22Rv1 (cell line): Measurements from ENCODE around the gene ATG7.

Experiments used
- H3K27ac ChIP-seq: fragments of 450-650 bp; 2 replicates; pipeline ENCODE4 v1.5.1; 2017
- ZFX ChIP-seq: fragments of 450-650 bp; IDR thresholded peaks from 2 replicates; pipeline ENCODE4 v1.6.1; 2017; ENCODE audit warnings: antibody characterized with exemption, borderline replicate concordance
- TF ChIP-seq, protein P1 (sequence below): fragments of 450-650 bp; IDR thresholded peaks from 2 replicates; pipeline ENCODE4 v1.5.1; 2017; ENCODE audit warnings: mild to moderate bottlenecking

The ATG7 gene

DNA sequence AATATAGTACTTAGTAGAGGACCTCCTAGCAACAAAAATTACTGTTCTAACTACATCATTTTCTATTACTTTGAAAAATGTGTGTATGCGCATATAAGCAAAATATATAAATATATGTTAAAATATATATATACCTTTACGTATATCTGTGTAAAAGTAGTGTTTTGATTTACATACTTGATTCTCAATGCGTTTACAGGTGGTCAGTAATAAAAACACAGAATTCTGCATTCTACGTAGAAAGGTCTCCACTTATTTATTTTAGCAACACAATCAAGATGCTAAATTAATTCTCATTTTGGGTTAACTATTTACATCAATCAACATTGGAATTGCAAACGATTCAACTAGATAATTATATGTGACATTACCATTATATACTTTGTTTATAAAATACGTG, 158.0 kb downstream of the ATG7 start:
- no peak overlapping the region for H3K27ac ChIP-seq

DNA sequence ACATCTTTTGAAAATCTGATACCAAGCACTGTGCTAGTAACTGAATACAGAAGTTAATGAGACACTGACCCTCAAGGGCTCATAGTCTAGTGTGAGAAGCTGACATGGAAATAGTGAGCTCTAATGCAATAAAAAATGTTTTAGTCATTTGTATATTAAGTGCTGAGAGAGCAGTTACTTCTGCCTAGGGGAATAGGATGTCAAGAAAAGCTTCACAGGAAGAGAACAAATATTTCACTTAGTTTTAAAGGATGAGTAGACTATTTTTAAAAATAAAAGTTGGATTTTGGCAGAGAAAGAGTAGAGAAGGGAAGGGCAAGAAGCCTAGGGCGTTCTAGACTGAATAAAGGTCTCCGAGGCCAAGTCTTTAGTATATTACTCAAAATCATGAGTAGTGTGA, 158.4 kb downstream of the ATG7 start:
- no peak for TF ChIP-seq ZFX
- TF ChIP-seq, protein P1, sequence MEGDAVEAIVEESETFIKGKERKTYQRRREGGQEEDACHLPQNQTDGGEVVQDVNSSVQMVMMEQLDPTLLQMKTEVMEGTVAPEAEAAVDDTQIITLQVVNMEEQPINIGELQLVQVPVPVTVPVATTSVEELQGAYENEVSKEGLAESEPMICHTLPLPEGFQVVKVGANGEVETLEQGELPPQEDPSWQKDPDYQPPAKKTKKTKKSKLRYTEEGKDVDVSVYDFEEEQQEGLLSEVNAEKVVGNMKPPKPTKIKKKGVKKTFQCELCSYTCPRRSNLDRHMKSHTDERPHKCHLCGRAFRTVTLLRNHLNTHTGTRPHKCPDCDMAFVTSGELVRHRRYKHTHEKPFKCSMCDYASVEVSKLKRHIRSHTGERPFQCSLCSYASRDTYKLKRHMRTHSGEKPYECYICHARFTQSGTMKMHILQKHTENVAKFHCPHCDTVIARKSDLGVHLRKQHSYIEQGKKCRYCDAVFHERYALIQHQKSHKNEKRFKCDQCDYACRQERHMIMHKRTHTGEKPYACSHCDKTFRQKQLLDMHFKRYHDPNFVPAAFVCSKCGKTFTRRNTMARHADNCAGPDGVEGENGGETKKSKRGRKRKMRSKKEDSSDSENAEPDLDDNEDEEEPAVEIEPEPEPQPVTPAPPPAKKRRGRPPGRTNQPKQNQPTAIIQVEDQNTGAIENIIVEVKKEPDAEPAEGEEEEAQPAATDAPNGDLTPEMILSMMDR: no peak
- no peak overlapping the region for H3K27ac ChIP-seq

More for the DNA sequence above, 158.0 kb downstream of the ATG7 start:
- no peak for TF ChIP-seq ZFX
- TF ChIP-seq, protein P1: no peak

DNA sequence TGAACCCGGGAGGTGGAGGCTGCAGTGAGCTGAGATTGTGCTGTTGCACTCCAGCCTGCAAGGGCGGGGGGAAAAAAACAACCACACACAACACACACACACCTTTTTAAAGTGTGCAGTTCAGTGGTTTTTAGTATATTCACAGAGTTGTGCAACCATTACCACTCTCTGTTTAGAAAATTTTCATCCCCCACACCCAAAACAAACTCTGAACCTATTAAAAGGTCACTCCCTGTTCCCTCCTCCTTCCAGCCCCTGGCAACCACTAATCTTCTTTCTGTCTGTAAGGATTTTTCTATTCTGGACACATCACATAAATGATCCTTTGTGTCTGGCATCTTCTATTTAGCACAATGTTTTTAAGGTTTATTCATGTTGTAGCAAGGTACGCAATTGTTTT, 159.1 kb downstream of the ATG7 start:
- H3K27ac ChIP-seq: no peak overlapping the region
- TF ChIP-seq ZFX: no peak
- TF ChIP-seq, protein P1: no peak

DNA sequence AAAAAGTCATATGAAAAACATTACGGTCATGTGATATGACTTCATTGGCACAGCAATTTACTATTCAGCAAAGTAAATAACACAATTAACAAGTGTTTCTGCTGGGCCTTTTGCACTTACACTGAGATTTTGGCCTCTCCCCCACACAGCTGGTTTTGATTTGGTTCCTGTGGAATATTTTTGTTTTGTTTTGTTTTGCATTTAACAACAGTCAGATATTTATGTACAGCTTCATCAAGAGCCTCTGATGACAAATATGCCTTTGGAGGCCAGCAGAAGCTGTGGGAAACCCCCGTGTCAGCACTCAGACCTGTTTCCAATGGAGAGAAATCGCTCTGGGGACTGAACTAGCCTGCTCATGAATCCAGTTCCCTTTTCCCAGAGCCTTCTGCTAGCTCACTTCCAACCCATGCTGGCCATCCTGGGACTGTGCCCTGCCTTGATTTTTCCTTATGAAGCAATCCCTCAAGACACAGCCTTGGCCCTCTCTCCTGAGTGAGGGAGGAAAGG, 161.9 kb downstream of the ATG7 start:
- TF ChIP-seq, protein P1: no peak
- TF ChIP-seq ZFX: no peak
- no peak overlapping the region for H3K27ac ChIP-seq

DNA sequence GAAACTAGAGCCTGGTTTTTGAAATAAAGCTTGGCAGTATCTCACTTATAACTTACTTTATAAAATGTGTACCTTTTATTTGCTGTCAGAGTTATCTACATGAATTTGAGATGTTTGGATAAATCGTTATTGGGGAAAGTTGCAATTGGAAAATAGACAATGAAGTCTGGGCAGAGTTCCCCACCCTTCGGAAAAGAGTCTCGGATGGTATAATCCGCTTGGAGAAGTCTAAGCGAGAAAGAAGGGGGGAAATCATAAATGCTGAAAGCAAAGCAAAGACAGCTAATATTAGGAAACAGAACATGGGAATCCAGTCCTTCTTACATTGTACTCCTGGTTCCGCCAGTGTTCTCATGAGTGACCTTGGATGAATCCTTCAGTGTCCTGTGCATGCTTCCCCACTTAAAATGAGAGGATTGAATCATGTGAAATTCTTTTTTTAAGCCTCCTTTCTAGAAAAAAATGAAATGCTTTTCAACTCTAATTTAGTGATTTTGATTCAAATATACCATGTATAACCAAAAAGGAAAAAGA, 162.4 kb downstream of the ATG7 start:
- TF ChIP-seq, protein P1: no peak
- no peak for TF ChIP-seq ZFX
- no peak overlapping the region for H3K27ac ChIP-seq

DNA sequence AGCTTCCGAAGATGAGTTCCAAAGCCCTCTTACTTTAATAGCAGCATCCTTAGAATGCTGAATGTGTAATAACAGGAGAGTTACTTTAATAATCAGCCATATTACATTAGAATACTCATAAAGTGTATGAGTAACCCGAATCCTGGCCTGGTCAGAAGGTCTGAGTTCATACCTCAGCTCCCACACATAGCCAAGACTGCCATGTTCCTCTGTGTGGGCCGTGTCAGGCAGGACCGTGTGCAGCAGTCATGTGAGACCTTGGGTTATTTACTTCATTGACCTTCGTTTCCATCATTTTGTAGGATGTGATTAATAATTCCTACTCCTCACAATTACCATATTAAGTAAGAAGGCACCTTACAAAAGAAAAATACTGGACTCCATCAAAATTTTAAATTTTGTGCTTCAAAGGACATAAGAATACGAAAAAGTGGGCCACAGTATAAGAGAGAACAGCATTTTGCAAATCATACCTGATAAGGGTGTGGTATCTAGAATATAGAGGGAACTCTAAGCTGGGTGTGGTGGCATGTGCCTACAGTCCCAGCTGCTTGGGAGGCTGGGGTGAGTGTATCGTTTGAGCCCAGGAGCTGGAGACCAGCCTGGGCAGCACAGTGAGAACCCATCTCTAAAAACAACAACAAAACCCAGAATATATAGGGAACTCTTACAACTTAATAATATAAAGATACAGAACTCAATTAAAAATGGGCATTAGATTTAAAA, 163.4 kb downstream of the ATG7 start:
- no peak overlapping the region for H3K27ac ChIP-seq
- TF ChIP-seq, protein P1: no peak
- TF ChIP-seq ZFX: no peak

DNA sequence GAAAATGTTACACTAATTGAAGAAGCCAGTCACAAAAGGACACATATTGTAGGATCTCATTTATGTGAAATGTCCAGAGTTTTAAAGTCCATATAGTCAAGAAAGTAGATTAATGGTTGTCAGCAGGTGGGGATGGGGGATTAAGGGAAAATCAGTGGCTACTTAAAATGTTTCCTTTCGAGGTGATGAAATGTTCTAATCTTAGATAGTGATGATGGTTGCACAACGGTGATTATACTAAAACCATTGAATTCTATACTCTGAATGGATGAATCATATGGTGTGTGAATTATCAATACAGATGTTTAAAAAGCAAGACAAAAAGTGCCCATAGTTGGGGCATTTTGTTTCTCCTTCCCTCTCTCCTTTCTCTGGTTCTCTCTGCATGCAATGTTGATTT, 164.6 kb downstream of the ATG7 start:
- TF ChIP-seq ZFX: no peak
- TF ChIP-seq, protein P1: no peak
- H3K27ac ChIP-seq: no peak overlapping the region
